ENCODE results near the gene PRM3.

The PRM3 gene

DNA sequence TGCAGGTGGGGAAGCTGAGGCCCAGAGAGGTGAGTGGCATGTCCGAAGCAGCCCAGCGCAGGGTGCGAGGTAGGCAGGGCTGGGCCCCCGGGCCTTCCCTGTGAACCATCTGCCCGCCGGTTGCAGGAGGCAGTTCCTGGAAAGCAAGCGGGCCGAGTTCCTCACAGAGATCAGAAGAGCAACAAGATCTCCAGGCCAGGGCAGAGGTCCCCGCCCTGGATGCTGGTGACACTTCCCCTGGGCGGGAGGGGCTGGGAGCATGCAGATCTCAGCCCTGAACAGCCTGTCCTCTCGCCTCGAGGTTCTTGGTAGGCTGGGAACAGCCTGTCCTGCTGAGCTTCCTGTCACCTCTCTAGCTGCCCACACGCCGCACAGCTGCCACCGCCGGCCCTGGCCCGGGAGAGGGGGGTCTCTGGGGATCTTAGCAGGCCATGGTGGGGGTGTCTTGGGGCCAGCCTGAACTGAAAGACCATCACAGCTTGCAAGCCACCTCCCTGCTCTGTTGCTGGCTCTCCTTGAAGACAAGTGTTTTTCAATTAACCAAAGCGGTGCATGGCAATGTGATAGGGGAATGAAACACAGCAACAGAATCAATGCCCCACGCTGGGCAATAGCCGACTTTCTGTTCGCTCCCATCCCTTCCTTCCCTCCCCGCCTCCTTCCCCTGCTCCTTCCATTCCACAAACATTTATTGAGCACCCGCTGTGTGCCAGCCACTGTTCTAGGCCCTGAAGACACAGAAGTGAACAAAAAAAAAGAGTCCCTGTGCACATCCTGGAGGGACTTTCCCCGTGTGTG is 49.1 kb downstream of the PRM3 start:
- DNase-seq: peak; percentile 85

Measured in activated CD4-positive, alpha-beta T cell treated with anti-CD3 and anti-CD28 coated beads, Interleukin-2, amount 50 U/mL, for 16 hours (primary cell).